GM23248 (cell line): ENCODE measurements around the gene PORCN.

Source experiments
- EZH2 ChIP-seq: fragments of 200-600 bp; sonication (generic); IDR thresholded peaks from 2 replicates; pipeline ENCODE4 v1.6.1; 2018; ENCODE audit warnings: antibody characterized with exemption, mild to moderate bottlenecking; ENCODE audit not compliant: insufficient read depth, poor library complexity, severe bottlenecking
- EZH2phosphoT487 ChIP-seq: fragments of 200-600 bp; sonication (generic); IDR thresholded peaks from 2 replicates; pipeline ENCODE4 v1.6.1; 2018; ENCODE audit warnings: antibody characterized with exemption, moderate library complexity, mild to moderate bottlenecking, low read depth; ENCODE audit not compliant: insufficient read depth

- TF ChIP-seq EZH2 (no peak), EZH2phosphoT487 (no peak)
Measured at GRCh38 chrX:48461830-48462229, 47.0 kb upstream of the PORCN start.
